ENCODE results near the gene CARMIL3.

CARMIL3 gene

DNA sequence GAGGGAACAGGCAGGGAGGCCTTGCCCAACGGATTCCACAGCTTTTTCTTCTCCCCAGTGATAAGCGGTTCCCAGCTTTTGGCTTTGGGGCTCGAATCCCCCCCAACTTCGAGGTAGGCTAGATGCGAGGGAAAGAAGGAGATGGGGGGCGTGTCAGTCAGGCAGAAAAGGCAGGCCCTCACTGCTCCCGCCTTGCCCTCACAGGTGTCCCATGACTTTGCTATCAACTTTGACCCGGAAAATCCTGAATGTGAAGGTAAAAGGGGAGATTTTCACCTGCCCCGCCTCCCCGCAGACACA, 24.4 kb downstream of the CARMIL3 start:
- DNase-seq (ENCODE audit: low spot score): no peak

DNA sequence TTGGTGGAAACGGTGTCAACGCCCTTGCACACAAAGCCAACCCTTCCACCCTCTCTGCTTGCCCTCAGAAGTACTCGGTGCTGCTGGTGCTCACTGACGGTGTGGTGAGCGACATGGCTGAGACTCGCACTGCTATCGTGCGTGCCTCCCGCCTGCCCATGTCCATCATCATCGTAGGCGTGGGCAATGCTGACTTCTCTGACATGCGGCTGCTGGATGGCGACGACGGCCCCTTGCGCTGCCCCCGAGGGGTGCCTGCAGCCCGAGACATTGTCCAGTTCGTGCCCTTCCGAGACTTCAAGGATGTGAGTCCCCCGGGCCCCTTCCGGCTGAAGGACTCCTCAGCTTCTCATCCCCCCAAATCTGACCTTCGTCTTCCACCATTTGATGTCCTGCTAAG, 25.3 kb downstream of the CARMIL3 start:
- no peak for DNase-seq (ENCODE audit: low spot score)

DNA sequence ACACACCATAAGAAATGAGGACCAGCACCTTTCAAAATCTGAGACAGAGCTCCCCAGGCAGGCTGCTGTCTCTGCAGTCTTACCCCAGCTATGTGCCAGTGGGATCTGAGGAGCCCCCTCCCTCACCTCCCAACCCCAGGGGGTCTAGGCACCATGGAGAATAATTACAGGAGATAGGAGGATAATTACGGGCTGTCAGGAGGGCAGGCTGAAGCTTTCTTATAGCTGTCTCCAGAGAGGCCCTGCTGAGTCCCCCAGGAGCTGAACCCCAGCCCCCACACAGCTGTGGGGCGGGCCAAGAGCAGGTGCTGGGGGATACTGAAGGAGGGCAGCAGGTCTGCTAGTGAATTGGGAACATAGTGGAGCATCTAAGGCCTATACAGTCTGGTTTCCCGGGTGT, 26.3 kb downstream of the CARMIL3 start:
- DNase-seq (ENCODE audit: low spot score): no peak

DNA sequence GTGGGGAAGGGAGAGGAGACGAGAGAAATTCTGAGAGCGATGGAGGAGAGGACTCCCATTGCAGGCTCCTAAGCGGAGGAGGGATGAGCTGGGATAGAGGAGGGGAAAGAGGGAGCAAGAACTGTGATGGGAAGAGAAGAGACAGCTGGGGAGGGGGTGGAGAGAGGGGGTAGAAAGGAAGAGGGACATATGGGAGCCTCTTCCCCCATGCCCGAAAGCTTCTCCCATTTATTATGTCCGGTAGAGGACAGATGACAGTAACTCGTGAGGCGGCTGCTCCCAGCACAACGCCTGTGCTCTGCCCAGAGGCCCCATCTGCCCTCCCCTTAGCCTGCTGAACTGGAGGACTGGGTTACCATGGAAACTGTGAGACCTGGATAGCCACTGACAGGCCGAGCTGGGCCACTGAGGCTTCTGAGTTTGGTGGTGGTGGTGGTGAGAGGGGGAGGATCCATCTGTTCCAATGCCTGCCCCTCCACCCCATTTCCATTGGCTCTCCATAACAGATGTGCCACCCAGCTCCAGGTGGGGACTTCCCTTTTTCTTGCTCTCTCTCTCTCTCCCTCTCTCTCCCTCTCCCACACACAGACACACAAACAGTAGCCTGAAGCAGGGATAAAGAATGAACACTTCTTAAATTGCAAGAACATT, 27.8 kb downstream of the CARMIL3 start:
- DNase-seq (ENCODE audit: low spot score): no peak

DNA sequence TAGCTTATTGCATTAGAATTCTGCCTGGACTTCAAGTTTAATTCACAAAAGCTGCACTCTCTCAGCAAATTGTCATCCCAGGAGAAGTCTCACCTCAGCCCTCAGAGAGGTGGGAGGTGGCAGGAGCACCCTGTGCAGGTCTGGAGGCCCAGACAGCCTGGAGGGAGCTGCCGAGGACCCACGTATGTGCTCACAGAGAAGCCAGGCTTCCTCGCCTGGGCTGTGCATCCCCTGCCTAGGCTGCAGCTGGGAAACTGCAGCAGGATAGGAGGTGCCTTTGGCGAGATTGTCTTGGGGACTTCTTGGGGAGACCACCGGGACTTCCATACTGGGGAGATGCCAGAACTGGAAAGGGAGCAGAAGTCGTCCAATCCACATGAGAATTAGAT, 28.3 kb downstream of the CARMIL3 start:
- no peak for DNase-seq (ENCODE audit: low spot score)

DNA sequence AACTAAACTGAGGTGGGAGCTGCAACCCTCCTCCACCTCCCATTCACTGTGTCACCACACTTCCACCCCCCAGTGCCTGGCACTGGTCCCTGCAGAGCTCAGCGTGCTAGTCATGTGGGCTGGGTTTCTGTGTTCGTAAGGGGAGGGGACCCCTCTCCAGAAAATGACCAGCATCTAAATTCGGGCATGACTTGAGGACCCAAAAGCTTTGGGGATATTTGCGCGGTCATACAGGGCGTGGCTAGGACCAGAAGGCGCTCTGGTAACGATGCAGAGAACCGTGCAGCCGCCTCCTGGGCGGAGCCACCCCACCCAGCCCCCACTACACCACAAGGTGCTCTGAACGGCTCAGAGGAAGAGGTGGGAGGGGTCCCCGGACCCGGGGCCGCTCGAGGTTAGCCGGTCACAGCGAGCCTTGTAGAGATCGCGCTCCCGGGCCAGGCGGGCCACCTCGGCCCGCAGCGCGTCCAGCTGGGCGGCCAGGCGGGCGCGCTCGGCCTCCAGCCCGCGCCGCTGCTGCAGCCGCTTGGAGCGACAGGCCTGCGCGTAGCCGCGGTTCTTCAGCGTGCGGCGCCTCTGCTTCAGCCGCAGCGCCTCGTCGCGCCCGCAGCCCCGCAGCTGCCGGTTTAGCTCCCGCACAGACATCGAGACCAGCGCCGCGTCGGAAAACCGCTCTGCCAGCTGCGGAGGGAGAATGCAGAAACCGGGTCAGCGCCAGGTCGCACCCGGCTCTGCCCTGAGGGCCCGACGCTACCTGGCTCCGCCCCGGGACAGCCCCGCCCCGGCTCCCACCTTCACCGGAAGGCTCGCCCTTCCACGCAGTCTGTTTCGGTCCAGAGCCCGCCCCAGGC, 29.3 kb downstream of the CARMIL3 start:
- peak; percentile 76 for DNase-seq (ENCODE audit: low spot score)

DNA sequence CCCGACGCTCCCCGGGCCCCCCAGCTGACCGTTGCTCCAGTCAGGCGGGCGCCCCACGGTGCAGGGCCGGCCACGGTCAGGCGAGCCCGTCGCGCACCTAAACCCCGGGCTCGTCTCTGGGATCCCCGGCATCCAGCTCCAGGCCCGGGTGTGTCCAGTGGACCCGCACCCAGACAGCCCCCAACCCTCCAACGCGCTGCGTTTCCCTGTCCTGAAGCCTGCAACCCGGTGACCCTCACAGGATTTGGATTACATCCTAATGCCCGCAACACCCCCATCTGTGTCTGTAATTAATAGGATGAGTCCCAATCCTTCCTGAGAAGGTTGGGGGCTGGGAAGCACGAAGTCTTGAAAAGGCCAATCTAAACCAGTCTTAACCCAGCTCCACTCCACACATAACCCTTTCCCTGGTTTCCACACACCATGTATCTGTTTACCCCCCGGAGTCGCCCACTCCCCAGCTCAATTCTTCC, 30.0 kb downstream of the CARMIL3 start:
- no peak for DNase-seq (ENCODE audit: low spot score)

DNA sequence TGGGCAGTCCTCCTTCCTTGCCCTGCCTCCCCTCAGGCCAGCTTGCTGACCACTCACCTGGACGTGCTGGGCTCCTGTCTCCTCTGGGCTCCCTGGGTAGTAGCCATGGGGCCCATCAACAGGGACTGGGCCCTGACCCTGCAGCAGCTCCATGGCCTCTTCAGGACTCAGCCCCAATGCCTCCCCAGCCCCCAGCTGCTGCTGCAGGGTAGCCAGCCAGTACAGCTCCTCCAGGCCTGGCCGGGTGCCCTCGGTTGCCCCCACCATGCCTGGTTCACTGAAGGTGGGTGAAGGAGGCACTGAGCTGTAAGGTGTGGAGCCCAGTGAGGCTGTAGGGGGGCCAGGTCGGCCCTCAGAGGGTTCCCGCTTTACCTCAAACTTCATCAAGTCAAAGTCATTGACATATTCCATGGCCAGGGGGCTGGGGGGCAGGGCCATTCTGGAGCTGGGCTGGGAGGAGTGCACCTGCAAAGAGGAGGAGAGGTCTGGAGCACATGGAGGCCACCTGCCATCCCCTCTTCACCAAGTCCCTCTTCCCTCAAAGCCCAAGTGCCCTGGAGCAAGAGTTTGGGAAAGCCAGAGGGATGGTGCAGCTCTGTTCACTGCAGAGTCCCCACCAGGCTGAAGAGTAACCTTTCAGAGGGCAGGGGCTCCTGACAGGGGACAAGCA, 30.7 kb downstream of the CARMIL3 start:
- no peak for DNase-seq (ENCODE audit: low spot score)

DNA sequence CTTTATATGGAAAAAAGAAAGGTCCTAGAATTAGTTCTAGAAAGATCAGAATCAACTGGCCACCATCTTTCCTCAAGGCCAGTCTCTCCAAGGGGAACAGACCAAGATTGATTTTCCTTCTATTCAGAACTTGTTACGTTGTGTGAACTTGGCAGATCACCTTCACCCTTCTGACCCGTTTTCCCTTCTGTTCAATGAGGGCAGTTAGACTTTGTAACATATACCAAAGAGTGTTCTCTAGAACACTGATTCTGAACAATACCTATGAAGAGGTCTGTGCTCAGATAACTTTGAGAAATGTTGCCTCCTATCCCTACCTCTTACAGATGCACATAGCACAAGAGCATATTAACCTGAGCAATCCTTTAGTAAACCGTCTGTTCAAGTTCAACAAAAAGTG, 31.7 kb downstream of the CARMIL3 start:
- DNase-seq (ENCODE audit: low spot score): no peak

DNA sequence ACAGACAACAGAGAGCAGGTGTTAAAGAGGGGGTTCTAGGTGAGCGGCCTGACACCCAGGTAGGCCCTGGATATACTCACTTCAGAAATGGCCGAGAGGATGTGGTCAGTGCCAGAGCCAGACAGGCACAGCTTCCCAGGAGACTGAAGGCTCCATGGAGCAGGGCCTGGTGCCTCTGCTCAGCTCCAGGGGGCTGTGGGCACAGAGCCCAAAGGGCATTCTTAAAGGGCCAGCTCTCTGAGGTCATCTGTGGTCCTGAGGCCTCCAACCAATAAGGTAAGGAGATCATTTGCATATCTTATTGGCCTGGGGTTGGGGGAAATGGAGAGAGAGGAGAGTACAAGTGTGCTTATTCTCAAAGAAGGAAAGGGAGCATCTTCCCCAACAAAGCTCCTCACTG, 32.6 kb downstream of the CARMIL3 start:
- no peak for DNase-seq (ENCODE audit: low spot score)

DNA sequence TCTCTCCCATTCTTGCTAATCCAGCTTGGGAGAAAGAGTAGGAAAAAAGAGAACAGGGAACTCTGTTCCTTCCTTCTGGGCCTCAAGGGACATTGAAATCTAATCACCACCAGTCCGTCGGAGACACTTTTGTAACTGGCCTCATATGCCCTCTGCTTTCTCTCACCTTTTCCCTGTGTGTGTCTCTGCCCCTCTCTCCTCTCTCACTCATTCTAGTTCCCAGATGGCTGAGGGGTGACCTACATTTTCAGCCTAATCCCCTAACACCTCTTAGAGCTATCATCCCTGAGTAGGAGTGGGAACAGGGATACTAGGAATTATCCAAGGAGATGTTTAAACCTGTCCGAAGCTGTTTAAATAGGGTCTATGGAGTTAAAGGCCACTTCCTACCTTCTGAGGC, 33.4 kb downstream of the CARMIL3 start:
- DNase-seq (ENCODE audit: low spot score): no peak

DNA sequence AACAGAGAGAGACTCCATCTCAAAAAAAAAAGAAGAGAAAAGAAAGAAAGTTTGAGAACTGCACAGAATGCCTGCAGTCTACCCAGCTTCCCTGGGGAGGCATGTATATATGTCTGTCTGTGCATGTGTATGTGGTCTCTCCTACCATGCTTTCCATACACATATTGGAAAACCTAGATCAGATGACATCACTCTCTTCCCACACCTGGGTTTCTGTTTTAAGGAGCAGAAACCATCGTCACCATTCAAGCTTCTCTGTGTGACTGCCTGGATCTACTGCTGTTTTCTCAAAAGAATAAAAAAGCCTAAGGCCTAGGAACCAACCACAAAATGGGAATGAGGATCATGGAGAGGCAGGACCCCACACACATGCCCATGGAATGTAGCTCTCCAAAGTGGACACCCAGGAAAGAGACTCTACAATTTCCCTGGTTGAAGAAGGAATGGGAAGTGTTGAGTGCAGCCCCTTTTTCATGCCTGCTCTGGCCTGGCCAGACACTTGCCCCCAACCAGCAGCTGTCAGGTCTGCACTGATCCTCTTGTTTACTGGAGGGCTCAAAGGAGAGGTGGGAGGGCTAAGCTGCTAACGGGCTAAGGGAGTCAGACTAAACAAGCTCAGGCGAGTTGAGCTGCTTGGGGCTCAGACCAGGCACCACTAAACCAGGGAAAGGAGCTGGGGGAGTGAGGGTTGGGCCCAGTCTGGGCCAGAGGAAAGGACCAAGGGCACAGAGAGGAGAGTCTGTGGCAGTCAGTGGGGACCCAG, 34.6 kb downstream of the CARMIL3 start:
- DNase-seq (ENCODE audit: low spot score): no peak

DNA sequence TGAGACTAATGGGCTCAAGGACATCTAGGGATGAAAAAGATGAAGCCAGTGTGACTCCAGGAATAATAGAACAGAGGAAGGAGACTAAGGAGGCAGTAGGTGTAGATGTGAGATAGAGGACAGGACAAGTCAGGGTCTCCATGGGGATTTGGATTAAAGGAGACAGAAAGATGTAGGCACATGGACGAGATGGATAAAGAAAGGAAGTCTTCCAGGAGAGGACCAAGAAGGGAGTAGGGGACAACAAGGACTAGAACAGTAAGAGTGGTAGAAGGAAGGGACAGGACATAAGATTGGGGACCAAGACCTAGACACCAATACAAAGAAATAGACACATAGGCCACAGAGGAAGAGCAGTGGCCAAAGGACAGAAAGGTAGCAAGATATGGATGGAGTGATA, 35.2 kb downstream of the CARMIL3 start:
- DNase-seq (ENCODE audit: low spot score): no peak

DNA sequence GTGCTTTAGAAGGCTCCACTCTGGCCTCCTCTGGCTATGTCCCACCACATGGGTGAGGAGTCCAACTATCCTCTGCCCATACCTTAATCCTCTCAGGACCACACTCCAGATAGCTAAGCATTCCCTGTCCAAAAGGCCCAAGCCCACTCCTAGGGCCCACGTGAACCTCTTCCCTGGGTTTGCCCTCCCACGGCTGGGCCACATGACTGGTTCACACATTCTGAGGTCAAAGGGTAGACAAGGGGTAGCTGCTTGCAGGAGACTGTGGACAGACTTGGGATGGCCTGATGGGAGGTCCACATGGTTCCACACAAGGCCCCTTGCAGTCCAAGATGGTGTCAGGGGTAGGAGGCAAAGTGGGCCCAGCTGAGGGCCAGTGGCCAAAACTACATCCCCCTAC, 36.3 kb downstream of the CARMIL3 start:
- no peak for DNase-seq (ENCODE audit: low spot score)

DNA sequence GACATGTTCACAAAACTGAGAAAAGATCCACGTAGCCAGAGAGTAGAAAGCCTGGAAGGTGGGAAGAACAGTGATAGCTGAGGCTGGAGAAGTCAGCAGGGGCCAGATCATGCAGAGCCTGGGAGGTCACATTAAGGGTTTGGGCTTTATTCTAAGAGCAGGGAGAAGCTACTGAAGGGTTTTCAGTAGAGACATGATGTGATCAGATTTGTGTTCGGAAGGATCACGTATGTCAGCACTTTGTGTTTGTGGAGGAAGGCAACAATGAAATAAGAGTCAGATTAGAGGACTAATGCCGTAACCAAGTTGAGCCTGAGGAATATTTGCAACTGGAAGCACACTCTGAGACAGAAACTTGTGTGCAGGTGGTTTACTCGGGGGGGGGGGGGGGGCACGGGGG, 38.1 kb downstream of the CARMIL3 start:
- no peak for DNase-seq (ENCODE audit: low spot score)

DNA sequence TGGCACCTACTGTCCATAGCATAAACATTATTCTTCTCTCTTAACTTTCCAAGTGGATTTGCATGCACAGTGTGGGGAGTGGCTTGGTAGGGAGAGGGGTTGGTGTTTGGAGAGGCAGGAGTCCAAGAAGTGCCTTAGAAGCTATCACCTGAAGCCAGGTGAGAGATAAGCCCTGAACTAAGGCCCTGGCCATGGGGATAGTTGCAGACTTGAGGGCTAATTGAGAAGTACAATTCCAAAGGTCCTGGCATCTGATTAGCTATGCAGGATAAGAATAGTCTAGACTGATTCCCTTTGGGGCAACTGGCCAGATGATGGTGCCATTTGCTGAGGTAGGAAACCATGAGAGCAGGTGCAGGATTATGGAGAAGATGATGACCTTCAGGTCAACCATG, 40.3 kb downstream of the CARMIL3 start:
- no peak for DNase-seq (ENCODE audit: low spot score)

DNA sequence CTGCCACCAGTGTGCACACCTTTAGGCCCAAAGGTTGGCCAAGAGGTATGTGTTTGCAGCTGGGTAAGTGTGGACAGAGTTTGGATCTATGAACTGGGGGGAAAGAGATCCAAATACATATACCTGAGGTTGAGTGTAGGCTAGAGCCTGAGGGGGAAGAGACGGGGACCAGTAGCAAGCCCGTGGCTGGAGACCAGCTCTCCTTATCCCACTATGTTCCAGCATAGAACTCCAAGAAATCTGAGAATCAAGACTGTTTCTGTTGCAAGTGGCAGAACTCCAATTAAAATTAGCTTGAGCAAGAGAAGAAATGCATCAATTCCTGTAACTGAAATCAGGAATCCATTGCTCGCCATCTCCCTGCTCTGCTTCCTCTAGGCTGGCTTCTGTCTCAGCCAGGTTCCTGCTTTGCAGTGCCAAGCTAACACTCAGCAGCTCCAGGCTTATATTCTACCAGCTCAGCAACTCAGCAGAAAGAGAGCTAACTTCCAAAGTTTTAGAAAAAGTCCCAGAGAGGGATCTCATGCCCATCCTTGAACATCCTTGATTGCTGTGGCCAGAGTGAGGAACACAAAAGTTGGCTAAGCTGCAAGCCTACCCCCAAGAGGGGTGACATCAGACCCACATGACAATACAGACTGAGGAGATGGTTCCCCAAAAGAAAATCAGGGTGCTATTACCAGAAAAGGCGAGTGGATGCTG, 40.8 kb downstream of the CARMIL3 start:
- no peak for DNase-seq (ENCODE audit: low spot score)

DNA sequence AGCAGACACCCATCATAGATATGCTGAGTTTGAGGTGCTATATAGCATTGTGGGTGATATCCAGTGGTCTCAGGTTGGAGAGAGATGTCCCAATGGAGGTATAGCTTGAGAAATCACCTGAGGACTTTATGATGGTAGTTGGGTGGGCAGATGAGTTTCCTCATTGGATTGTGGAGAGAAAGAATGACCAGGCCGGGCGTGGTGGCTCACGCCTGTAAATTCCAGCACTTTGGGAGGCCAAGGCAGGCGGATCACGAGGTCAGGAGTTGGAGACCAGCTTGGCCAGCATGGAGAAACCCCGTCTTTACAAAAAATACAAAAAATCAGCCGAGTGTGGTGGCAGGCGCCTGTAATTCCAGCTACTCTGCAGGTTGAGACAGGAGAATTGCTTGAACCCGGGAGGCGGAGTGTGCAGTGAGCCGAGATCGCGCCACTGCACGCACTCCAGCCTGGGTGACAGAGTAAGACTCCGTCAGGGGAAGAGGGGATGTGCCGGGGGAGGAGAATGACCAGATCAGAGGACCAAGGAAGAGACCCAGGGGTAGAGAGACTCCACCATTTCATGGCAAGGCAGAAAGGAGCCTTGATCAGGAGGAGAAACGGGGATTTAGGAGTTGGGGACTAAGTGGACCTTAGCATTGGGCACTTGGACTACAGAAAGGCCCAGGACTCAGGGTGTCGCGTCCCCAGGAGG, 41.5 kb downstream of the CARMIL3 start:
- no peak for DNase-seq (ENCODE audit: low spot score)

DNA sequence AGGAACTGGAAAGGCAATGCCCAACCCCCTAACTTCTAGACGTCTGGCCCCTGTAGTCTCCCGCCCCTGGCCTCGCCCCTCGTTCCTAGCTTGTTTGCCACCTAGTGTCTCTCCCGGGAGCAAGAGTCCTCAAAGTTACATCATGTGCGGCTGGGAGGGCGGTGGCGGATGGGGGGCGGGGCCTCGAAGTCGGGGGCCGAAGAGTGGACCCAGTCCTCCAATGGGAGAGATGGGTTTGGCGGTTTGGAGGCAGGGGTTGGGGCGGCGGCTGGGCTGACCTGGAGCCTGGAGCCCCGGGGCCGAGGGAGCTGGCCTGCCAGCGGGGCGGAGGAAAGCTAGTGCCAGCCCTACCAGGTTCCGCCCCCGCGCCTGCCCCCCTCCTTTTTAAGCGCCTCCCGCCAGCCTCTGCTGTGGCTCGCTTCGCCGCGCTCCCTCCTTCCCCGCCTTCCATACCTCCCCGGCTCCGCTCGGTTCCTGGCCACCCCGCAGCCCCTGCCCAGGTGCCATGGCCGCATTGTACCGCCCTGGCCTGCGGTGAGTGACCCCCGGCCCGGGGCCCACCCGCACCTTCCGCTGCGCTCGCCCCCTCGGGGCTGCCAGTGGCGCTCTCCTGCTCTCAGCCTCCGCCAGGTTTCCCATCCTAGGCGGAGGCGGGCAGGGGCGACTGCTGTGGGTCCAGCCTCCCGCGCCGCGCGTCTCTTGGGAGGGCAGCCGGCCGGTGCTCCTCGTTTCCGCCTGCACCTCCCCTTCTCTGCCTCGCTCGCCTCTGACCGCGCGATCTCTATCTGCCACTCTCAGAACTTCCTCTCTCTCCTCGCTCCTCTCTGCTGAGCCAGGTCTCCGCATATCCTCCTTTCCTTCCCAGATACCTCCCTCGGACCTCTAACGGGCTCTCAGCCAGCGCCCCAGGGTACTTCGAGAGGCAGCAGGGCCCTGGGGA, 42.4 kb downstream of the CARMIL3 start, which contains the start of gene PCK2:
TSS of gene PCK2 (plus strand) at position 411 of the 940 bp plus-strand sequence. CDS start at position 506, 95 bp downstream.
- peak; percentile 98 for DNase-seq (ENCODE audit: low spot score)

DNA sequence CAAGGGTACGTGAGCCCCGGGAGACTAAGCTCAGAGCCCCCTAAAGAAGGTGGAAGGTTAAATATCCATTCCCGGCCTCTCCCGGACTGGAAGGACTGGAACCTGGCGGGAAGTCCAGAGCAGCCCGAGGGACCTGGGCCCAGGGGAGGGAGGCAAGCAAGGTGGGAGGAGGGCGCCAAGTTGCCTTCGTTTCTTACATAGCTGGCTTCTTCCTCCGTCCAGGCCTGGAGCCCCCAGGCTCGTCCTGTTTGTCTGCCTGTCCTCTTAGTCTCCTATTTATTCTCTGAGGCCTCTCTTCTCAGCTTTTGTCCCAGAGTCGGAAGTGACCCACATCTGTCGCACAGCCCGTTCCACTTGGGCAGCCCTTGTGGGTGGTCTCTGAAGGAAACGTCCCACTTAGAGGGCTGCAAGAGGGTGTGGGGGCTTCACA, 43.0 kb downstream of the CARMIL3 start:
- DNase-seq (ENCODE audit: low spot score): no peak

All from AG20443 (cell line).